DND-41 (cell line): ENCODE results near the gene SLCO4A1.

Experiments used
- ATAC-seq: fragments of 200-7000 bp; cut with Tn5 transposase; 3 replicates; pipeline ENCODE4 v1.9.1; 2021; ENCODE audit warnings: low read depth; ENCODE audit not compliant: insufficient read depth
- DNase-seq: peaks from one replicate; pipeline ENCODE4 v3.0.0-alpha.2; 2020
- H2AFZ ChIP-seq: 2 replicates; pipeline ENCODE4 v1.6.0; 2012; ENCODE audit warnings: low read depth, low read length
- H3K27ac ChIP-seq: 2 replicates; pipeline ENCODE4 v1.5.1; 2012; ENCODE audit warnings: low read length, inconsistent platforms
- H3K27me3 ChIP-seq: fragments of 200-600 bp; sonication (generic); 2 replicates; pipeline ENCODE4 v1.6.0; 2012; ENCODE audit warnings: low read length, mild to moderate bottlenecking, inconsistent platforms; ENCODE audit not compliant: insufficient read depth, poor library complexity
- H3K36me3 ChIP-seq: 2 replicates; pipeline ENCODE4 v1.5.1; 2012; ENCODE audit warnings: low read length, inconsistent platforms; ENCODE audit not compliant: insufficient read depth
- H3K4me1 ChIP-seq: 2 replicates; pipeline ENCODE4 v1.5.1; 2012; ENCODE audit warnings: mild to moderate bottlenecking, low read length; ENCODE audit not compliant: insufficient read depth
- H3K4me2 ChIP-seq: 2 replicates; pipeline ENCODE4 v1.6.0; 2012; ENCODE audit warnings: mild to moderate bottlenecking, moderate library complexity, low read length, inconsistent platforms; ENCODE audit not compliant: insufficient read depth
- H3K4me3 ChIP-seq, 2 experiments: fragments of 200-600 bp in 1 of 2; shearing (Covaris generic) in 1 of 2; 2 replicates each; pipeline ENCODE4 v1.5.1; 2012 to 2016; ENCODE audit warnings: inconsistent platforms in 2 of 2, low read length in 2 of 2, mild to moderate bottlenecking in 2 of 2, low read depth in 1 of 2, moderate library complexity in 1 of 2
- H3K79me2 ChIP-seq: 2 replicates; pipeline ENCODE4 v1.6.0; 2012; ENCODE audit warnings: low read length, inconsistent platforms; ENCODE audit not compliant: insufficient read depth
- H3K9ac ChIP-seq: 2 replicates; pipeline ENCODE4 v1.6.0; 2012; ENCODE audit warnings: low read depth, mild to moderate bottlenecking, inconsistent platforms, low read length, moderate library complexity
- H3K9me3 ChIP-seq: 2 replicates; pipeline ENCODE4 v1.5.1; 2012; ENCODE audit warnings: low read length, moderate library complexity, mild to moderate bottlenecking, inconsistent platforms; ENCODE audit not compliant: insufficient read depth, severe bottlenecking
- H4K20me1 ChIP-seq: 2 replicates; pipeline ENCODE4 v1.6.0; 2012; ENCODE audit warnings: low read length; ENCODE audit not compliant: insufficient read depth
- EZH2 ChIP-seq: IDR thresholded peaks from 3 replicates; pipeline ENCODE4 v1.6.1; 2012; ENCODE audit warnings: borderline replicate concordance, low read depth, mild to moderate bottlenecking, moderate library complexity, low read length, inconsistent platforms; ENCODE audit not compliant: severe bottlenecking
- TF ChIP-seq, protein P1 (sequence below): IDR thresholded peaks from 2 replicates; pipeline ENCODE4 v1.5.1; 2012; ENCODE audit warnings: borderline replicate concordance, low read length, moderate library complexity, mild to moderate bottlenecking; ENCODE audit not compliant: poor library complexity, severe bottlenecking; ENCODE audit errors: extremely low read depth

SLCO4A1 gene

GRCh38 chr20:62614085-62614960, 28.0 kb upstream of the SLCO4A1 start:
- Histone ChIP-seq H3K36me3 (no peaks in the 10 kb centered on the region), H3K27me3 (peaks cover 7% of the 10 kb centered on the region), H2AFZ (no peak overlapping the region), H3K79me2 (no peaks in the 10 kb centered on the region), H3K4me2 (no peak overlapping the region), H3K9me3 (no peaks in the 10 kb centered on the region), H3K4me1 (no peaks in the 10 kb centered on the region), H3K4me3 (no peak overlapping the region), H4K20me1 (peaks cover 5% of the 10 kb centered on the region; the same call in 1 of the 2 replicates), H3K9ac (no peak overlapping the region), H3K27ac (no peak overlapping the region)
- TF ChIP-seq, protein P1, sequence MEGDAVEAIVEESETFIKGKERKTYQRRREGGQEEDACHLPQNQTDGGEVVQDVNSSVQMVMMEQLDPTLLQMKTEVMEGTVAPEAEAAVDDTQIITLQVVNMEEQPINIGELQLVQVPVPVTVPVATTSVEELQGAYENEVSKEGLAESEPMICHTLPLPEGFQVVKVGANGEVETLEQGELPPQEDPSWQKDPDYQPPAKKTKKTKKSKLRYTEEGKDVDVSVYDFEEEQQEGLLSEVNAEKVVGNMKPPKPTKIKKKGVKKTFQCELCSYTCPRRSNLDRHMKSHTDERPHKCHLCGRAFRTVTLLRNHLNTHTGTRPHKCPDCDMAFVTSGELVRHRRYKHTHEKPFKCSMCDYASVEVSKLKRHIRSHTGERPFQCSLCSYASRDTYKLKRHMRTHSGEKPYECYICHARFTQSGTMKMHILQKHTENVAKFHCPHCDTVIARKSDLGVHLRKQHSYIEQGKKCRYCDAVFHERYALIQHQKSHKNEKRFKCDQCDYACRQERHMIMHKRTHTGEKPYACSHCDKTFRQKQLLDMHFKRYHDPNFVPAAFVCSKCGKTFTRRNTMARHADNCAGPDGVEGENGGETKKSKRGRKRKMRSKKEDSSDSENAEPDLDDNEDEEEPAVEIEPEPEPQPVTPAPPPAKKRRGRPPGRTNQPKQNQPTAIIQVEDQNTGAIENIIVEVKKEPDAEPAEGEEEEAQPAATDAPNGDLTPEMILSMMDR = no peak
- TF ChIP-seq EZH2 = no peak
- DNase-seq (no peak), ATAC-seq (no peak)

GRCh38 chr20:62614961-62615680, 27.2 kb upstream of the SLCO4A1 start:
- Histone ChIP-seq H3K27ac (no peak overlapping the region), H3K4me2 (no peak overlapping the region), H3K4me3 (no peak overlapping the region), H3K79me2 (no peaks in the 10 kb centered on the region), H4K20me1 (peaks cover 5% of the 10 kb centered on the region; the same call in 1 of the 2 replicates), H2AFZ (no peak overlapping the region), H3K9me3 (no peaks in the 10 kb centered on the region), H3K9ac (no peak overlapping the region), H3K4me1 (no peaks in the 10 kb centered on the region), H3K36me3 (no peaks in the 10 kb centered on the region), H3K27me3 (peaks cover 7% of the 10 kb centered on the region)
- ATAC-seq = no peak
- TF ChIP-seq, protein P1 = no peak
- TF ChIP-seq EZH2 = no peak
- DNase-seq = no peak

- peaks cover 7% of the 10 kb centered on the region for H3K27me3 ChIP-seq
- ATAC-seq (no peak), DNase-seq (no peak)
- peaks cover 5% of the 10 kb centered on the region; the same call in 1 of the 2 replicates for H4K20me1 ChIP-seq
- H3K9me3 ChIP-seq = no peaks in the 10 kb centered on the region
- TF ChIP-seq, protein P1 = no peak
- no peak for TF ChIP-seq EZH2
- no peak overlapping the region for H3K4me2 ChIP-seq
- no peak overlapping the region for H3K9ac ChIP-seq
- no peaks in the 10 kb centered on the region for H3K36me3 ChIP-seq
- no peak overlapping the region for H2AFZ ChIP-seq
- H3K4me3 ChIP-seq = no peak overlapping the region
- H3K27ac ChIP-seq = no peak overlapping the region
- H3K79me2 ChIP-seq = no peaks in the 10 kb centered on the region
- H3K4me1 ChIP-seq = no peaks in the 10 kb centered on the region
These were observed 26.5 kb upstream of the SLCO4A1 start for GRCh38 chr20:62615750-62616251.
